HEK293T (cell line): ENCODE data around the gene MAP3K5.

Experiments
- ARNT ChIP-seq: fragments of 450-650 bp; IDR thresholded peaks from 2 replicates; pipeline ENCODE4 v1.6.1; 2017; ENCODE audit warnings: mild to moderate bottlenecking
- BHLHE40 ChIP-seq: fragments of 450-650 bp; IDR thresholded peaks from 2 replicates; pipeline ENCODE4 v1.6.1; 2016; ENCODE audit warnings: mild to moderate bottlenecking, moderate library complexity, borderline replicate concordance
- CTBP1 ChIP-seq: fragments of 450-650 bp; IDR thresholded peaks from 2 replicates; pipeline ENCODE4 v1.6.1; 2016; ENCODE audit warnings: borderline replicate concordance
- FOXK2 ChIP-seq: fragments of 450-650 bp; IDR thresholded peaks from 2 replicates; pipeline ENCODE4 v1.6.1; 2016; ENCODE audit warnings: mild to moderate bottlenecking
- FOXM1 ChIP-seq: fragments of 450-650 bp; IDR thresholded peaks from 2 replicates; pipeline ENCODE4 v1.6.1; 2017; ENCODE audit warnings: mild to moderate bottlenecking, borderline replicate concordance
- HDGF ChIP-seq: fragments of 450-650 bp; IDR thresholded peaks from 2 replicates; pipeline ENCODE4 v1.6.1; 2017; ENCODE audit warnings: antibody characterized with exemption, borderline replicate concordance
- L3MBTL2 ChIP-seq: fragments of 450-650 bp; conservative IDR thresholded peaks from 2 replicates; pipeline ENCODE4 v1.6.1; 2016; ENCODE audit warnings: mild to moderate bottlenecking
- LEF1 ChIP-seq: fragments of 450-650 bp; IDR thresholded peaks from 2 replicates; pipeline ENCODE4 v1.6.1; 2017; ENCODE audit warnings: mild to moderate bottlenecking, borderline replicate concordance
- NFRKB ChIP-seq: fragments of 450-650 bp; IDR thresholded peaks from 2 replicates; pipeline ENCODE4 v1.6.1; 2016; ENCODE audit warnings: mild to moderate bottlenecking, moderate library complexity
- PKNOX1 ChIP-seq: fragments of 450-650 bp; IDR thresholded peaks from 2 replicates; pipeline ENCODE4 v1.6.1; 2016
- SP1 ChIP-seq: fragments of 450-650 bp; IDR thresholded peaks from 2 replicates; pipeline ENCODE4 v1.6.1; 2017
- SUZ12 ChIP-seq: fragments of 450-650 bp; IDR thresholded peaks from 2 replicates; pipeline ENCODE4 v1.6.1; 2016; ENCODE audit warnings: mild to moderate bottlenecking
- ZNF384 ChIP-seq: fragments of 450-650 bp; IDR thresholded peaks from 2 replicates; pipeline ENCODE4 v1.6.1; 2016

GRCh38 chr6:136564180-136564579 lies 228.1 kb downstream of the MAP3K5 start:
- TF ChIP-seq SP1: no peak
- TF ChIP-seq LEF1: no peak
- TF ChIP-seq SUZ12: no peak
- no peak for TF ChIP-seq NFRKB
- no peak for TF ChIP-seq BHLHE40
- no peak for TF ChIP-seq PKNOX1
- TF ChIP-seq FOXM1: no peak
- TF ChIP-seq ZNF384: no peak
- no peak for TF ChIP-seq CTBP1
- no peak for TF ChIP-seq FOXK2
- TF ChIP-seq L3MBTL2: no peak
- TF ChIP-seq HDGF: no peak
- no peak for TF ChIP-seq ARNT
